DND-41 (cell line): ENCODE results near the gene NF1.

Experiments used
- ATAC-seq: fragments of 200-7000 bp; cut with Tn5 transposase; 3 replicates; pipeline ENCODE4 v1.9.1; 2021; ENCODE audit warnings: low read depth; ENCODE audit not compliant: insufficient read depth
- DNase-seq: peaks from one replicate; pipeline ENCODE4 v3.0.0-alpha.2; 2020
- H2AFZ ChIP-seq: 2 replicates; pipeline ENCODE4 v1.6.0; 2012; ENCODE audit warnings: low read depth, low read length
- H3K27ac ChIP-seq: 2 replicates; pipeline ENCODE4 v1.5.1; 2012; ENCODE audit warnings: low read length, inconsistent platforms
- H3K27me3 ChIP-seq: fragments of 200-600 bp; sonication (generic); 2 replicates; pipeline ENCODE4 v1.6.0; 2012; ENCODE audit warnings: low read length, mild to moderate bottlenecking, inconsistent platforms; ENCODE audit not compliant: insufficient read depth, poor library complexity
- H3K36me3 ChIP-seq: 2 replicates; pipeline ENCODE4 v1.5.1; 2012; ENCODE audit warnings: low read length, inconsistent platforms; ENCODE audit not compliant: insufficient read depth
- H3K4me1 ChIP-seq: 2 replicates; pipeline ENCODE4 v1.5.1; 2012; ENCODE audit warnings: mild to moderate bottlenecking, low read length; ENCODE audit not compliant: insufficient read depth
- H3K4me2 ChIP-seq: 2 replicates; pipeline ENCODE4 v1.6.0; 2012; ENCODE audit warnings: mild to moderate bottlenecking, moderate library complexity, low read length, inconsistent platforms; ENCODE audit not compliant: insufficient read depth
- H3K4me3 ChIP-seq, 2 experiments: fragments of 200-600 bp in 1 of 2; shearing (Covaris generic) in 1 of 2; 2 replicates each; pipeline ENCODE4 v1.5.1; 2012 to 2016; ENCODE audit warnings: inconsistent platforms in 2 of 2, low read length in 2 of 2, mild to moderate bottlenecking in 2 of 2, low read depth in 1 of 2, moderate library complexity in 1 of 2
- H3K79me2 ChIP-seq: 2 replicates; pipeline ENCODE4 v1.6.0; 2012; ENCODE audit warnings: low read length, inconsistent platforms; ENCODE audit not compliant: insufficient read depth
- H3K9ac ChIP-seq: 2 replicates; pipeline ENCODE4 v1.6.0; 2012; ENCODE audit warnings: low read depth, mild to moderate bottlenecking, inconsistent platforms, low read length, moderate library complexity
- H3K9me3 ChIP-seq: 2 replicates; pipeline ENCODE4 v1.5.1; 2012; ENCODE audit warnings: low read length, moderate library complexity, mild to moderate bottlenecking, inconsistent platforms; ENCODE audit not compliant: insufficient read depth, severe bottlenecking
- H4K20me1 ChIP-seq: 2 replicates; pipeline ENCODE4 v1.6.0; 2012; ENCODE audit warnings: low read length; ENCODE audit not compliant: insufficient read depth
- CTCF ChIP-seq: IDR thresholded peaks from 2 replicates; pipeline ENCODE4 v1.5.1; 2012; ENCODE audit warnings: borderline replicate concordance, low read length, moderate library complexity, mild to moderate bottlenecking; ENCODE audit not compliant: poor library complexity, severe bottlenecking; ENCODE audit errors: extremely low read depth
- EZH2 ChIP-seq: IDR thresholded peaks from 3 replicates; pipeline ENCODE4 v1.6.1; 2012; ENCODE audit warnings: borderline replicate concordance, low read depth, mild to moderate bottlenecking, moderate library complexity, low read length, inconsistent platforms; ENCODE audit not compliant: severe bottlenecking

Gene NF1

GRCh38 chr17:31200287-31200686, 105.5 kb downstream of the NF1 start:
- Histone ChIP-seq H3K9me3 (no peaks in the 10 kb centered on the region), H3K4me2 (no peak overlapping the region), H3K27ac (no peak overlapping the region), H4K20me1 (no peaks in the 10 kb centered on the region), H2AFZ (no peak overlapping the region), H3K4me1 (no peaks in the 10 kb centered on the region), H3K9ac (no peak overlapping the region), H3K36me3 (peaks cover 14% of the 10 kb centered on the region; the same call in 1 of the 2 replicates), H3K79me2 (no peaks in the 10 kb centered on the region; the same call in 1 of the 2 replicates), H3K27me3 (no peaks in the 10 kb centered on the region), H3K4me3 (no peak overlapping the region)
- ATAC-seq: no peak
- DNase-seq: no peak
- no peak for TF ChIP-seq CTCF
- no peak for TF ChIP-seq EZH2

- no peak for ATAC-seq
- Histone ChIP-seq H3K4me2 (no peak overlapping the region), H3K4me1 (no peaks in the 10 kb centered on the region), H3K27me3 (no peaks in the 10 kb centered on the region), H3K9ac (no peak overlapping the region), H2AFZ (no peak overlapping the region), H3K9me3 (no peaks in the 10 kb centered on the region), H3K36me3 (peaks cover 23% of the 10 kb centered on the region; the same call in 1 of the 2 replicates), H3K79me2 (no peaks in the 10 kb centered on the region; the same call in 1 of the 2 replicates), H4K20me1 (no peaks in the 10 kb centered on the region), H3K4me3 (no peak overlapping the region), H3K27ac (no peak overlapping the region)
- TF ChIP-seq CTCF: no peak
- TF ChIP-seq EZH2: no peak
- DNase-seq: no peak
Measured at GRCh38 chr17:31202968-31203367, 108.2 kb downstream of the NF1 start.

- H3K9ac ChIP-seq: no peak overlapping the region
- TF ChIP-seq EZH2 (no peak), CTCF (no peak)
Measured at GRCh38 chr17:31211352-31212012, 116.7 kb downstream of the NF1 start.

More at GRCh38 chr17:31211352-31212012, 116.7 kb downstream of the NF1 start:
- DNase-seq: no peak
- Histone ChIP-seq H3K4me1 (no peaks in the 10 kb centered on the region), H3K36me3 (peaks cover 33% of the 10 kb centered on the region), H3K27ac (no peak overlapping the region), H3K4me2 (no peak overlapping the region), H2AFZ (no peak overlapping the region), H3K27me3 (no peaks in the 10 kb centered on the region), H4K20me1 (no peaks in the 10 kb centered on the region), H3K79me2 (no peaks in the 10 kb centered on the region), H3K4me3 (no peak overlapping the region), H3K9me3 (no peaks in the 10 kb centered on the region)
- ATAC-seq: no peak
